Measurements from ENCODE around the gene NRL. TPM values are rescaled to one million over a fixed set of nuclear protein-coding genes. Genes with fewer than 3 reads are reported as not detected.

The NRL gene
- total RNA-seq, 1 experiment from 2014 or later: 2.5 TPM

DNA sequence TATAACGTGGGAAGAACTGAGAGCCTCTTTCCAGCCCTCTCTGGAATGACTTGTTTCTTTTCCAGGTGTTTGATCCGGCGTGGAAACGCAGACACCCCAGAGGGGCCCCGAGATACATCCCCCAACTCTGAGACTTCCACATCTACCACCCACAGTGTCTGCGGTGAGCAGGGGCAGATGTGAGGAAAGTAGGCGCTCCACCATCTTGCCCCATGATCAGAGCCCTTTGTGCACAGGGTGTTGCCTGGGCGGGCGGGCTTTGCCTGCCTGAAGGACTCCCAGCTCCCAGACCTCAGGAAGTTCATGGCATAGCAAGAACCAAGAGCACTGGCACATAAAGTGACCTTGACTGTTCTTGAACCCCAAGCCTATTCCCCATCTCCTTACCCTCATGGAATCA lies 60.1 kb downstream of the NRL start:
- Histone ChIP-seq H3K79me2 (ENCODE audit: insufficient read depth, low read length) (no peaks in the 10 kb centered on the region), H3K4ac (ENCODE audit: low read depth, low read length) (no peak overlapping the region), H4K5ac (ENCODE audit: insufficient read length, low read depth, low read length) (no peak overlapping the region), H4K20me1 (ENCODE audit: control insufficient read depth, insufficient read depth, insufficient read length) (peaks cover 2% of the 10 kb centered on the region), H3K9ac (ENCODE audit: extremely low read depth, insufficient read length, low read length) (no peak overlapping the region), H2BK120ac (ENCODE audit: low read depth, low read length, poor library complexity, severe bottlenecking) (no peak overlapping the region), H2BK20ac (ENCODE audit: low read depth, low read length, poor library complexity, severe bottlenecking) (no peak overlapping the region), H3T11ph (ENCODE audit: low read length) (no peak overlapping the region), H4K8ac (replicated peaks; ENCODE audit: insufficient read length, low read depth, low read length) (no peak overlapping the region), H4K91ac (ENCODE audit: insufficient read length, low read depth, low read length) (no peak overlapping the region), H3K23ac (ENCODE audit: insufficient read length, low read depth, low read length) (no peak overlapping the region), H2BK12ac (ENCODE audit: insufficient read length, low read depth, low read length) (no peak overlapping the region), H2AFZ (ENCODE audit: low read length) (no peak overlapping the region), H3K56ac (ENCODE audit: insufficient read length, low read depth, low read length) (no peak overlapping the region), H3K14ac (ENCODE audit: insufficient read depth, low read length) (no peak overlapping the region), H3K27ac (ENCODE audit: insufficient read length, low read depth, low read length) (no peak overlapping the region), H2BK5ac (ENCODE audit: insufficient read length, low read length) (no peak overlapping the region), H3K9me3 (ENCODE audit: control insufficient read depth, low read depth, low read length) (no peaks in the 10 kb centered on the region), H3K27me3 (ENCODE audit: insufficient read depth, low read length) (no peaks in the 10 kb centered on the region), H3K4me2 (ENCODE audit: insufficient read depth, insufficient read length, low read length) (no peak overlapping the region), H3K18ac (ENCODE audit: insufficient read length, low read depth, low read length) (no peak overlapping the region), H3K23me2 (ENCODE audit: insufficient read length, low read depth, low read length, poor library complexity, severe bottlenecking) (peaks cover 8% of the 10 kb centered on the region), H2AK5ac (ENCODE audit: insufficient read length, low read length) (no peak overlapping the region), H3K79me1 (ENCODE audit: insufficient read depth, low read depth, low read length, poor library complexity, severe bottlenecking) (no peaks in the 10 kb centered on the region), H3K4me1 (ENCODE audit: insufficient read depth, low read length) (no peaks in the 10 kb centered on the region), H2BK15ac (ENCODE audit: low read depth, low read length) (no peak overlapping the region)
- DNase-seq: no peak
- H3K4me1 Mint-ChIP-seq: peaks cover 18 to 28% of the 10 kb centered on the region in 2 experiments
- no peaks in the 10 kb centered on the region; a peak in 1 of 5 replicates for H3K9me3 Mint-ChIP-seq
- H3K36me3 Mint-ChIP-seq (ENCODE audit: insufficient read depth in 1 of 3, low read depth in 3 of 3): peaks cover 3 to 6% (median 3%) of the 10 kb centered on the region in 3 experiments; a peak in 6 of 7 replicates
- WGBS (ENCODE audit: extremely low coverage, insufficient read length, low lambda C conversion rate): no CpG with 5 or more reads among the region's 9 CpGs
- peaks cover 5% of the 10 kb centered on the region for H3K27me3 Mint-ChIP-seq (ENCODE audit: low read depth)
- no peak overlapping the region for H3K27ac Mint-ChIP-seq
- TF ChIP-seq, protein P1, sequence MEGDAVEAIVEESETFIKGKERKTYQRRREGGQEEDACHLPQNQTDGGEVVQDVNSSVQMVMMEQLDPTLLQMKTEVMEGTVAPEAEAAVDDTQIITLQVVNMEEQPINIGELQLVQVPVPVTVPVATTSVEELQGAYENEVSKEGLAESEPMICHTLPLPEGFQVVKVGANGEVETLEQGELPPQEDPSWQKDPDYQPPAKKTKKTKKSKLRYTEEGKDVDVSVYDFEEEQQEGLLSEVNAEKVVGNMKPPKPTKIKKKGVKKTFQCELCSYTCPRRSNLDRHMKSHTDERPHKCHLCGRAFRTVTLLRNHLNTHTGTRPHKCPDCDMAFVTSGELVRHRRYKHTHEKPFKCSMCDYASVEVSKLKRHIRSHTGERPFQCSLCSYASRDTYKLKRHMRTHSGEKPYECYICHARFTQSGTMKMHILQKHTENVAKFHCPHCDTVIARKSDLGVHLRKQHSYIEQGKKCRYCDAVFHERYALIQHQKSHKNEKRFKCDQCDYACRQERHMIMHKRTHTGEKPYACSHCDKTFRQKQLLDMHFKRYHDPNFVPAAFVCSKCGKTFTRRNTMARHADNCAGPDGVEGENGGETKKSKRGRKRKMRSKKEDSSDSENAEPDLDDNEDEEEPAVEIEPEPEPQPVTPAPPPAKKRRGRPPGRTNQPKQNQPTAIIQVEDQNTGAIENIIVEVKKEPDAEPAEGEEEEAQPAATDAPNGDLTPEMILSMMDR (conservative IDR thresholded peaks at IDR 0.05): no peak
- no peak overlapping the region for H3K4me3 Mint-ChIP-seq

Data from H9 (cell line).